GM19463 (cell line): ENCODE measurements around the gene PALD1.
"Not testable (repeated sequence)": the region's sequence is repeated elsewhere in the genome, so short reads cannot be mapped to it uniquely, and the experiment has no call there.

Experiments
- ATAC-seq: cut with Tn5 transposase; IDR thresholded peaks from one replicate; pipeline ENCODE4 v1.9.1; 2021; ENCODE audit warnings: mild to moderate bottlenecking, moderate library complexity; ENCODE audit not compliant: unreplicated experiment

PALD1 gene

DNA sequence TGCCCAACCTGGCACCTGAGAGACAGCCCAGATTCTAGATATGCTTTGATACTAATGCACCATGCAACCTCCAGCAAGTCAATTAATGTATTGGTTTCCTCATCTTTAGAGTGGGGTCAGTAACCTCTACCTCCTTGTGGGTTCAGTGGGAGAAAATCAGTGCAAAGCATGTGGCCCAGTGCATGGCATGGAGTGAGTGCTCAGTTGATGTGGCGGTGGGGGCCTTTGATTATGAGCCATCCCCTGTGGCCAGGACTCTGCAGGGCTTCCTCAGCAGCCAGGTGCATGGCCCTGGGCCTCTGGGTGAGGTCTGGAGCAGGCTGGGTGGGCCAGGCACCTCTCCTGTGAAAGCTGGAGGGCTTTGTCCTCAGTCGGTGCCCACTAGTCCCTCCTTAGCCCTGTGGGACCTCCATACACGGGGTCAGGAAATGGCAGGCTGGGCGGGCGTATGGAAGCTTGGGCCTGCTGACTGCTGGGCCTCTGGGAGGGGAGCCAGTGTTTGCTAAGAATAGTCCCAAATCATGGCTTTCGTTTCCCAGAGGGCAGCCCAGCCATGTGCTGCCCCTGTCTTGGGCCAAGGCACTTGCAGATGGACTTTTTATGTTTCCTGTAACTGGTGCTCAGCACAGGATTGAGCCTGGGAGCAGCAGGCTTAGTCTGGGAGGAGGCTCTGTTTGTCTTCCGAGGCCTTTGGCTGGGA, 3.4 kb downstream of the PALD1 start:
- ATAC-seq = no peak

DNA sequence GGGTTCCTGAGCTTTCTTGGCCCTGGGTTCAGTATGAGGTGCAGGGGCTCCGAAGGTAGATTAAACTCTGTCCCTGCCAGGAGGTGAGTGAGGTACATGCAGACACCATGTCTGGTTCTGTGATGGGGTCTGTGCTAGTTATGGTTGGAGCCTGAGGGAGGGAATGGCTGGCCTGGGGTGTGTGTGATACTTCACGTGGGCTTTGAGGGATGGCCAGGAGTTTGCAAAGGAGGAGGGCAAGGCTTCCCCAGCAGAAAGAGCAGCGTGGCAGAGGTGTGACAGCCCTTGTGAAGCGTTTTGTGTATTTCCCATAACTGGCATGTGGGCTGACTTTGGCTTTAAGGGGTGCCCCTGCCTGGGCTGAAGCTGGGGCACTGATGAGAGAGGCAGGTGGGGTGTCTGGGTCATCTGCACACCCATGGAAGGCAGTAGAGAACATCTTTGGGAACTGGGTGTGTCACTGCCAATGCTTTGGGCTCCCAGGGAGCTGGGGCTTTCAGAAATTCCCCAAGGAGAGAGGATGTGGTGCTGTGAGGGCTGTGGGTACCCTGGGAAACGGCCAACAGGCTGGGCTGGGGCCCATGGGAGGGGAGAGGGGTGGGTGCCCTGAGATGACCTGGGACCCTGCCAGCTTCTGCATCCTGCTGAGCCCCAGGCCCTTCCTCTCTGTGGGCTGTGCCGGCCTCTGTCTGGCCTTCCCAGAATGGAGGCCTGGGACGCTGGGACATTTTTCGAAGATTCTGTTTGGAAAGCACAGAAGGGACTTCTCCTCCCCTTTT, 4.6 kb downstream of the PALD1 start:
- no peak for ATAC-seq

DNA sequence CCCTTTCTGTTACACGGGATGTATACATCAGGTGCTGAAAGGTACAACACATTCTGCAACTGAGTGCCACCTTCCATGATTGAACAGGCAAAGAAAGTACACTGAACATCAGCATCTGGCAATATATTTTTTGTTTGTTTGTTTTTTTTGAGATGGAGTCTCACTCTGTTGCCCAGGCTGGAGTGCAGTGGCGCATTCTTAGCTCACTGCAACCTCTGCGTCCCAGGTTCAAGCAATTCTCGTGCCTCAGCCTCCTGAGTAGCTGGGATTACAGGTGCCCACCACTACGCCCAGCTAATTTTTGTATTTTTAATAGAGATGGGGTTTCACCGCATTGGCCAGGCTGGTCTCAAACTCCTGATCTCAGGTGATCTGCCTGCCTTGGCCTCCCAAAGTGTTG, 5.3 kb downstream of the PALD1 start:
- ATAC-seq = not testable (repeated sequence)

DNA sequence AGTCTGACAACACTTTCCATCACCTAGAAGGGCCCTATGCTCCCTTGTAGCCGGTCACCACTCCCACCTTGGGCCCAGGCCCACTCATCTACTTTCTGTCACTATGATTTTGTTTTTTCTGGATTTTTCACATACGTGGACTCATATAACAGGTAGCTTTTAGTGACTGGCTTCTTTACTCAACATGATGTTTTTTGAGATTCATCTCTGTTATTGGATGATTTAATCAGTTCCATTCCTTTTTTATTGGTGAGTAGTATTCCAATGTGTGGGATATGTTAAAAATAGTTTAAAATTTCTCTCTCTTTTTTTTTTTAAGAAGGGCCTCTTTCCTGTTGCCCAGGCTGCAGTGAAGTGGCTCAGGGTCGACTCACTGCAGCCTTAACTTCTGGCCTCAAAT, 9.3 kb downstream of the PALD1 start:
- no peak for ATAC-seq

DNA sequence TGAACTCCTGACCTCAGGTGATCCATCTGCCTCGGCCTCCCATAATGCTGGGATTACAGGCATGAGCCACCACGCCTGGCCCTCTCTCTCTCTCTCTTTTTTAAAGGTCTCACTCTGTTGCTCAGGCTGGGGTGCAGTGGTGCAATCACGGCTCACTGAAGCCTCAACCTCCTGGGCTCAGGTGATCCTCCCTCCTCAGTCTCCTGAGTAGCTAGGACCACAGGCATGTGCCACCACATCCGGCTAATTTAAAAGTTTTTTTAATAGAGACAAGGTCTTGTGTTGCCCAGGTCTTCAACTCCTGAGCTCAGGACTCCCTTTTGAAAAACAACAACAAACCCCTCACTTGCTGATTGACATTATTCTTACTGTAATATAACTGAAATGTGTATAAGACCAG, 11.6 kb downstream of the PALD1 start:
- ATAC-seq = no peak

DNA sequence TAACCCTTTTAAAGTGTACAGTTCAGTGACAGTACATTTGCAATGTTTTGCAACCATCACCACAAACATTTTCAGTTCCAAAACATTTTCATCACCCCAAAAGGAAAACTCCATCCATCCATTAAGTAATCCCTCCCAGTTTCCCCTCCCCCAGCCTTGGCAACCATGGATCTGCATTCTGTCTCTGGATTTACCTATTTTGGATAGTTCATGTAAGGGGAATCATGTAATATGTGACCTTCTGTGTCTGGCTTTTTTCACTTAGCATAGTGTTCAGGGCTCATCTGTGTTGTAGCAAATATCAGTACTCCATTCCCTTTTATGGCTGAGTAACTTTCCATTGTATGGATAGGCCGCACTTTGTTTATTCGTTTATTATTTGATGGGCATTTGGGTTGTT, 13.0 kb downstream of the PALD1 start:
- ATAC-seq = no peak

DNA sequence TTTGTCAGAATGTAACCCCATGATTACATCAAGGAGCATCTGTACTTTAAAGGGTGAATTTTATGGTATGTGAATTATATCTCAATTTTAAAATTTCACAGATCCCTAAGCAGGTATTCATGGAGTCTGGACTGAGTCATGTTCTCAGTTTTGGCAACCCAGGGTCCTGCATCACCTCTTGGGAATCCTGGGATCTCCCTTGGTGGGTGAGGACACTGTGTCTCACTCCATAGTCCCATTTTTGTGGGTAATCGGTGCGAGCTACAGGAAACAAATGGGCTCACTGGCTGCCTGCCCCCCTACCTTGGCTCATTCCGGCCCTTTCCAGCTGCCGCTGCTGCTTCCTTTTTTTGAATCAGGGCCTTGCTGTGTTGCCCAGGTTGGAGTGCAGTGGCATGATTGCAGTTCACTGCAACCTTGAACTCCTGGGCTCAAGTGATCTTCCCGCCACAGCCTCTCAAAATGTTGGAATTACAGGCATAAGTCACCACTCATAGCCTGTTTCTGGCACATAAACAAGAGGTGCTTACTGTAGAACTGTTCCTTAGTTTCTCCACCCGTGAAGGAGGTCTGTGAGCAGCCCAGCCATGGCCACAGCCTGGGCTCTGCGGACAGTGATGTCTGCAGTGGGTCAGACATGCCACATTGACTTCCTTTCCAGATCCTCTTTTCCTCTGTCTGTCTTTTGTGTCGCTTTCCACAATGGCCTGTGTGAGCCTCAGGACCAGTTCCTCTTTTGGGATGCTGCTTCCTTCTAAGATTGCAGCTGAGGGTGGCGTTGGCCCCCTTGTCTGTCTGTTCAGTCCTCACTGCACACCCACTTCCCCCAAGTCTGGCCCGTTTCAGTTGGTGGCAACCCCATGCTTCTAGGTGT, 14.5 kb downstream of the PALD1 start:
- peak; percentile 34 for ATAC-seq

DNA sequence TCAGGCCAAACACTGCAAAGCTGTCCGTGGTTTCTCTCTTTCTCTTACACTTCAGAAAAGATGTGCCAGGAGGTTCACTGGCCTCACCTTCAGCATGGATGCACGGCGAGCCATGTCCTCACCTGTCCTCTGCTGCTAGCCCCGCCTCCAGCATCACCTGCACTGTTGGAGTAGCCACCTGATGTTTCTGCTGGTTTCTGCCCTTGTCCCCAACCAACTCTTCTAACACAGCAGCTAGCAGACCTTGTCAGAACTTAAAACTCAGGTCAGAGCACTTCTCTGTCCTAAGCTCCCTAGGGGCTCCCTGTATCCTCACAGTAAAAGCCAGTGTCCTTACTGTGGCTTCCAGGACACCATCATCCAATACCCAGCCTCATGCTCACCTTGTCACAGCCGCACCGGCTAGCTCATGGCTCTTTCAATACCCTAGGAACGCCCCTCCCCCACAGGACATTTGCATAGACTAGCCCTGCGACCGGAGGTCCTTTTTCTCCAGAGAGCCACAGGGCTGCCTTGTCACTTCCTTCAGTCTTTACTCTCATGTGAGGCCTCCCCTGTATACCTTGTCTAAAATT, 15.2 kb downstream of the PALD1 start:
- ATAC-seq = peak; percentile 74

DNA sequence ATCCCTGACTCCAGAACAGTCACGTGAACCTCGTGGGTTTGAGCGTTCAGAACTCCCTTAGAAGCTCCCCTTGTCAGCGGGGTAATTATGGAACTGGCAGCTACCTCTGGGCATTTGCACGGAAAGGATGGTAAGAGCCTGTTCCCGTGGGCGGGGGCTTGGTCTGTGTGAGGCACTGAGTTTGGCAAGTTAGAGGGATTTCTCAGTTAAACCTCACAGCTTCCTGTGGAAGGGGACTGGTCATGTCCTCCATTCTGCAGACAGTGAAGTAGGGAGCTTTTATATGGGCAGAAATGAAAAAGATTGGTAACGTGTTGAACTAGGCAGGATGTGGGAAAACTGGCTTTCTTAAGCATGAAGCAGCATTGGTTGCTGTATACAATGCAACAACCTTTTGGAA, 16.0 kb downstream of the PALD1 start:
- ATAC-seq = no peak

DNA sequence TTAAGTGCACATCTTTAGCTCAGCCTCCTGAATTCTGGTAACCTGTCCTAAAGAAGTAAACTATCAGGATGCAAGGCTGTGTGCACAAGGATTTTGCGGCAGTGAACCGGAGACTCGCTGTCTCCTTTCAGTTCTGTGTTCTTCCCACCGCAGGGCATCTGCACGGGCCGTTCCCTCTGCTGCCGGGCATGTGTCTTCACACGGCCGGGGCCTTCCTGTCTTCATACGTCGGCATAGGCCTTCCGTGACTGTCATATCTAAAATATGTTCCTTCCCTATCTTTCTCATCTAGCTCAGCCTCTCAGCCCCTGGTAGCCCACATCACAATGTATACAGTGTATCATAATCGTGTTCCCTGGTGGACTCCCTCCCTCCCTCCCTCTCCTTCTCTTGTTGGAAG, 16.4 kb downstream of the PALD1 start:
- no peak for ATAC-seq

DNA sequence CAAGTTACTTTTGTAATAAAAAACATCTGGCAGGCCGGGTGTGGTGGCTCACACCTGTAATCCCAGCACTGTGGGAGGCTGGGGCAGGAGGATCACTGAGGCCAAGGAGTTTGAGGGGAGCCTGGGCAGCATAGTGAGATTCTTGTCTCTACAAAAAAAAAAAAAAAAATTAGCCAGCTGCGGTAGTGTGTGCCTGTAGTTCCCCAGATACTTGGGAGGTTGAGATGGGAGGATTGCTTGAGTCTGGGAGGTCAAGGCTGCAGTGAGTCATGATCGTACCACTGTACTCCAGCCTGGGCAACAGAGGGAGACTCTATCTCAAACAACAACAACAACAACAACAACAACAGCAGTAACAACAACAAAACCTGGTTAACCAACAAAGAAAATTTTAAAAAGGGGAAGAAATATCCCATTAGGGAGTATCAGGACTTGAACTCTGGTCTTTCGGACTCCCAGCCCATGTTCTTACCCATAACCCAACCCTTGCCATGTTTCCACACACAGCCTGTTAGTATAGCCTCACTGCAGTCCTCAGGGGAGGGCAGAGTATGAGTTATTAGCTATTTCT, 17.2 kb downstream of the PALD1 start:
- no peak for ATAC-seq

DNA sequence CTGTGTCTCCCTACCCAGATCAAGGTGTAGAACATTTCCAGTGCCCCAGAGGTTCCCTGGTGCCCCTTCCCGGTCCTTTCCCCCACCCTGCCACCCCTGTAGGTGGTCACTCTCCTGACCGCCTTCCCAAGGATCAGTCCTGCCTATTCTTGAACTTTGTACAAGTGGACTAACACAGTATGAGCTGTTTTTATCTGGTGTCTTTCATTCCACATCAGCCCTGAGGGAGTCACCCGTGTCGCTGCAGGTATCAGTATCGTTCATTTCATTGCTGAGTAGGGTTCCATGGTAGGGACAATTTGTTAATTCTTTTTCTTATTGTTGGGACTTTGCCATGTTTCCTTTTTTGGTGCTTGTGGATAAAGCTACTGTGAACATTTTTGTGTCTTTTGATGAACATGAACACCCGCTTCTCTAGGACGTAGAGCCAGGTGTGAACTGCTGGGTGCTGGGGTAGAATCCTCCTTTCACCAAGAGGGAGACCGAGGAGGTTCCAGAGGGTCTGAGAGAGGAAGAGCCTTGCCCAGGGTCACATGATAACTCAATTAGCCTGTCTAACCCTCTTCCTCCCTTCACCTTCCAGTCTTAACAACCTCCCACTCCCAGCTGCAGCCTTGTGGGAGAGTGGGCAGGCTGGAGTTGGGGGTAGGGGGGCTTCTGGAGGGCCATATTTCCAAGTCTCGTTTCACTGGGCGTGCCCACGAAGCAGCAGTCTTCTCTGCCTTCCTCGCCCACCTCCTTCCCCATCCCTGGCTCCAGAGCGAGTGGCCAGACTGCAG, 18.0 kb downstream of the PALD1 start:
- no peak for ATAC-seq

DNA sequence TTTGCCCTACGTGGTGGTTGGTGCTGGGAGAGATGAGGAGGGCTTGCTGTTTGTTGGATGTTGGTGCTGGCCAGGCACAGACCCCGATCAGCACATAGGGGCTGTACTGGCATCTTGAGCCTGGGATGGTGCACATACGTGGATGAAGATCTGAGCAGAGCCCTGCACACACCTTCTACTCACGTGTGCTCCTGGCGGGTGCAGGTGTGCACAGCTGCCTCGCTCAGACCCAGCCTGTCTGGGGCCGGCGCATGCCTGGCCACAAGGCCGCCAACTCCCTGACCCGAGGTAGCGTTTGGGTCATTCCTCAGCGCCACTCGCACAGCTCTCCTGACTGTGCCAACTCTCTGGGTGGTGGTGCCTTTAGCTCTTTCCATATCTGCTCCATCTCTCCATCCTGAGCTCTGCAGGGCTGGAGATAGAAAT, 18.6 kb downstream of the PALD1 start:
- no peak for ATAC-seq

DNA sequence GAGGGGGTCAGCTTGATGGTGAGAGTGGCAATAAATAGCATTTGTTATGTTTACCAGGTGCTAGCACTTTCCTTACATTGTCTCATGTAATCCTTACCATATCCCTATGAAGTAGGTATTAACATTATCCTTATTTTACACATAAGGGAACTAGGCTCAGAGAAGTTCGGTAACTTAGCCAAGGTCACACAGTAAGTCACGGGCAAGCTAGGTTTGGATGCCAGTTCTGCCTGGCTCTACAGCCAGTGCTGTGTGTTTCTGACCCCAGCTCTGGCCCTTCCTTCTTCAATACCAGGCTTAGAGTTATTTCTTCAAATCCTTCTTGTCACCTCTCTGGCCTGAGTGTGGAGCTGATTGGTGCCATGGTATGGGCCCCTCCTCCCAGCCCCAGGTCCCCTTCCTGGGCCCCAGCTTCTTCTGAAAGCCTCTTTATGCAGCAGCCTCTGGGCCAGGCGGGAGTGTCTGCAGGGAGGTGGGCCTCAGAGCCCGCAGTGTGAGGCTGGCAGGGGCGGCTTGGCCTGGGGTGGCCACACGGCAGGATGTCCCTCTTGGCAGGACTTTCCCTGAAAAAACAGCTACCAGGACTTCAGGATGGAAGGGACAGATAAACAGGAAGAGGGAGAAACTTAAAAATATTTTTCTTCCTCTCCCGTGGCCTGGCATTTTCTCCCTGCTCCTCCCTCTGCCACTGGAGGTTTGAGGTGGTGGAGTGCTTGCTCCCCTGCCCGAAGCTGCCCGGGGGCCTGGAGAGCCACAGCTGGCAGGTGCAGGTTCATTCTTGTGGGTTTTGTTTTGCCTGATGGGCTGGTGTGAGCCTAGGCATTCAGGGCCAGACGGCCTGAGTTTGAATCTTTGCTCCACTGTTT, 20.6 kb downstream of the PALD1 start:
- no peak for ATAC-seq

DNA sequence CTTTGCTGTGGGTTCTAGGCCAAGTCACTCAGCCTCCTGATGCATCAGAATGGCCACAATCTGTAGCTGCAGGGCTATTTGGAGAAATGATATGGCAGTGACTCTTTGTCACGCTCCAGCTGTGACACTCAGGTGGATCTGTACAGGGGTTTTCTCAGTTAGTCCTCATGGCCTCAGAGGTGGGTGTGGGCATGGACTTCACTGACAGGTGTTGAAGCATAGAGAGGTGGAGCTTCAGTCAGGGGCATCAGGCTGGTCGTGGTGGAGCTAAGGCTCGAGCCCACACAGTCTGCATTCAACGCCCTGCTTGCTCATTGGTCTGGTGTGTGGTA, 21.2 kb downstream of the PALD1 start:
- ATAC-seq = no peak

DNA sequence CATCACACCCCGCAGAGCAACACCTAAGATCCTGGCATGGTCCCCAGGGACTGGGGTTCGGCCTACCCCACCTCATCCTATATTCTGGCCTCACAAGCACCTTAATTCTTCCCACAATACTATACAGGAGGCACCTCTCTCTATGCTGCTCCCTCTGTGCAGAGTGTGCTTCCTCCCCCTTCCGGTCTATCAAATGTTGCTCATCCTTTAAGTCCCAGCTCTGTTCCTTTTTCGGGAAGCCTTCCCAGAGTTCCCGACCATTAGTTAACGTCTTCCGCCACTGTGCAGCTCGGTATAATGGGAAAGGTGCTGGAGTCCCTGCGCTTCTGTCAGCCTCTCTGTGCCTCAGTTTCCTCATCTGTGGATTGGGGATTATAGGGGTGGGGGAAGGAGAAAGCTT, 21.8 kb downstream of the PALD1 start:
- ATAC-seq = no peak

DNA sequence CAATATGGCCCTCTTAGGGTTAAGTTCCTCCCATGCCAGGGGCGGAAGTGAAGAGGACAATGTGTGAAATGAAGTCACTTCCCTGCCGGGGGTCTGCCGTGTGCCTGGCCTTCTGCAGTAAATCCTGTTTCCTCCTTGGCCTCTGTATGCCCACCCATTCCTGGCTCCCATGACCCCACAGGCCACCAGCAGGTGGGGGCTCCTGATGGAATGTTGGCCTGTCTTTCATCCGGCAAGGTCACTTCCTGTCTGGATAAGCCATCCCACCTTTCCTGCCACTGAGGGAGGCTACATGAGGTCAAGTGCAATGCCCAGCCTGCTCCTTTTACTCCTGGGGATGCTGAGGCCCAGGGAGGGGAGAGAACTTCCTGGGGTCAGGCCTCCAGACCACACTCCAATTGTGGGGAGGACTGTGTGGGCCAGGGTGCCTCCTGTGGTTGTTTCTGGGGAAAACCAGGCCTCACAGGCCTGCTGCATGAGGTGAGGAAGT, 22.3 kb downstream of the PALD1 start:
- ATAC-seq = no peak

DNA sequence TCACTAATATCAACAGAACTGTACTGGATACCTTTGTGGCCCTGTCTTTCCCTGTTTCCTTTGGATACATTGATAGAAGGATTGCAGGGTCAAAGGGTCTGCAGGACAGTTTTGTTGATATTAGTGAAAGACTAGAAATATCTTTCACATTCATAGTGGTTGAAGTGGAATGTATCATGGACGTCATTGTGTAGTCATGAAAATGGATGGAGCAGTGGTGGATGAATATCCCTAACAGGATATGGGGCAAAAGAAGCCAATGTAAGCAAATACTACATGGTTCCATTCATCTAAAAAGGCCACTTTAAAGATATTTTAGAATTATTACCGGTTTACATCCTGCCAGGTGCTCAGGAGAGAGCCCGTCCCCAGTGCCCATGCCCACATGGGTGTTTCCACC, 23.8 kb downstream of the PALD1 start:
- ATAC-seq = no peak

DNA sequence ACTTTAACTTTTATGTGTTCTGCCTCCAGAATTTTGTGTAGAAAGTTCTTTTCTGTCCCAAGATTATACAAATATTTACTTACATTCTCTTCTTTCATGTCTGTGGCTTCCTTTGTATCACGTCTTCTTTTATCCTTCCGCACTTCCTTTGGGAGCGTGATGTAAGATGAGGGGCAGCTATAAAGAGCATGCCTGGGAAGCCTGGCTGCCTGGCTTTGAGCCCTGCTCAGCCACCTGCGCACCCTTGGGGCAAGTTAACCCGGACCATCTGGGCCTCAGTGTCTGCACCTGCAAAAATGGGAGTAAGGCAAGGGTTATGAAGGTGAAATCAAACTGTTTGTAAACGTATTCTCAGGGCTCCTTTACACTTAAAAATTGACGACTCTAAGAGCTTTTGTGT, 25.2 kb downstream of the PALD1 start:
- ATAC-seq = no peak
